Measurements from ENCODE around the gene ENTPD2. TPM values are rescaled to one million over a fixed set of nuclear protein-coding genes. Genes with fewer than 3 reads are reported as not detected.

The ENTPD2 gene
- total RNA-seq, 1 experiment from 2014 or later, result 4.0 TPM

GRCh38 chr9:137012694-137013570 lies 40.9 kb downstream of the ENTPD2 start:
- H3K9me3 Mint-ChIP-seq, result no peaks in the 10 kb centered on the region

More at GRCh38 chr9:137012694-137013570, 40.9 kb downstream of the ENTPD2 start:
- no peak overlapping the region for H3K27ac Mint-ChIP-seq
- no peaks in the 10 kb centered on the region for H3K4me1 ChIP-seq (ENCODE audit: insufficient read depth, low read length)
- H3K18ac ChIP-seq (ENCODE audit: insufficient read length, low read depth, low read length), result no peak overlapping the region
- H3K79me2 ChIP-seq (ENCODE audit: insufficient read depth, low read length), result no peaks in the 10 kb centered on the region
- no peak overlapping the region for H2BK15ac ChIP-seq (ENCODE audit: low read depth, low read length)
- H3K27me3 ChIP-seq (ENCODE audit: insufficient read depth, low read length), result no peaks in the 10 kb centered on the region
- no peaks in the 10 kb centered on the region for H3K23me2 ChIP-seq (ENCODE audit: insufficient read length, low read depth, low read length, poor library complexity, severe bottlenecking)
- H3K79me1 ChIP-seq (ENCODE audit: insufficient read depth, low read depth, low read length, poor library complexity, severe bottlenecking), result no peaks in the 10 kb centered on the region
- no peak overlapping the region for H3K4me3 Mint-ChIP-seq
- H3T11ph ChIP-seq (ENCODE audit: low read length), result no peak overlapping the region
- peak; percentile 75 for DNase-seq
- peaks cover 2 to 13% (median 8%) of the 10 kb centered on the region in 3 experiments; a peak in 5 of 7 replicates for H3K36me3 Mint-ChIP-seq (ENCODE audit: insufficient read depth in 1 of 3, low read depth in 3 of 3)
- no peak overlapping the region for H2AK5ac ChIP-seq (ENCODE audit: insufficient read length, low read length)
- H2AFZ ChIP-seq (ENCODE audit: low read length), result no peak overlapping the region
- H4K91ac ChIP-seq (ENCODE audit: insufficient read length, low read depth, low read length), result no peak overlapping the region
- no peaks in the 10 kb centered on the region for H3K4me1 Mint-ChIP-seq
- H3K56ac ChIP-seq (ENCODE audit: insufficient read length, low read depth, low read length), result no peak overlapping the region
- peaks cover 2% of the 10 kb centered on the region for H4K20me1 ChIP-seq (ENCODE audit: control insufficient read depth, insufficient read depth, insufficient read length)
- H2BK20ac ChIP-seq (ENCODE audit: low read depth, low read length, poor library complexity, severe bottlenecking), result no peak overlapping the region
- H3K14ac ChIP-seq (ENCODE audit: insufficient read depth, low read length), result no peak overlapping the region
- WGBS (ENCODE audit: extremely low coverage, insufficient read length, low lambda C conversion rate), result no CpG with 5 or more reads among the region's 67 CpGs
- H3K9ac ChIP-seq (ENCODE audit: extremely low read depth, insufficient read length, low read length), result no peak overlapping the region
- H4K5ac ChIP-seq (ENCODE audit: insufficient read length, low read depth, low read length), result no peak overlapping the region
- H3K9me3 ChIP-seq (ENCODE audit: control insufficient read depth, low read depth, low read length), result no peaks in the 10 kb centered on the region
- no peak overlapping the region for H3K27ac ChIP-seq (ENCODE audit: insufficient read length, low read depth, low read length)
- no peak overlapping the region for H3K23ac ChIP-seq (ENCODE audit: insufficient read length, low read depth, low read length)
- H3K4ac ChIP-seq (ENCODE audit: low read depth, low read length), result no peak overlapping the region
- no peak overlapping the region for H2BK12ac ChIP-seq (ENCODE audit: insufficient read length, low read depth, low read length)
- H3K4me2 ChIP-seq (ENCODE audit: insufficient read depth, insufficient read length, low read length), result no peak overlapping the region
- no peak overlapping the region for H2BK5ac ChIP-seq (ENCODE audit: insufficient read length, low read length)
- H4K8ac ChIP-seq (replicated peaks; ENCODE audit: insufficient read length, low read depth, low read length), result no peak overlapping the region
- TF ChIP-seq CTCF (conservative IDR thresholded peaks at IDR 0.05), result no peak
- no peaks in the 10 kb centered on the region; the same call in 1 of the 2 replicates for H3K27me3 Mint-ChIP-seq (ENCODE audit: low read depth)
- no peak overlapping the region for H2BK120ac ChIP-seq (ENCODE audit: low read depth, low read length, poor library complexity, severe bottlenecking)

All from H9 (cell line).